K562 (cell line): ENCODE data around the gene RNF123. TPM values are rescaled to one million over a fixed set of nuclear protein-coding genes. Genes with fewer than 3 reads are reported as not detected.
"Not testable (repeated sequence)": the region's sequence is repeated elsewhere in the genome, so short reads cannot be mapped to it uniquely, and the experiment has no call there.

ENCODE experiments used
- ATAC-seq: fragments of 200-7000 bp; cut with Tn5 transposase; 3 replicates; pipeline ENCODE4 v1.9.1; 2020; ENCODE audit warnings: moderate library complexity
- BruUV-seq: library from RNA; stranded (reverse); fragments of 400-500 nt; replicated peaks from 2 replicates; lab custom pipeline; 2021; lab: Mats Ljungman, UMichigan
- CTCF ChIA-PET: fragments of 300-600 bp; formaldehyde crosslinking; extraction: SDS; loops from one replicate; lab custom pipeline; 2021; ENCODE audit warnings: low intra/inter-chr PET ratio; lab: Yijun Ruan, JAX
- POLR2A ChIA-PET: fragments of 300-600, 350-650 bp; sonication (Branson Sonifier 250); formaldehyde crosslinking; extraction: SDS; loops from one replicate; lab custom pipeline; 2021; ENCODE audit warnings: antibody characterized with exemption, inconsistent platforms; lab: Yijun Ruan, JAX
- DNase-seq, 4 experiments: peaks; one replicate each; pipeline versions ENCODE4 v3.0.0 to v3.0.0-alpha.2; 2011 to 2018; ENCODE audit warnings: low spot score in 3 of 4, mixed read lengths in 3 of 4; ENCODE audit errors: extremely low read depth in 1 of 4
- FAIRE-seq: peaks from 2 replicates; lab custom pipeline; 2011; peaks lifted over from hg19 to GRCh38; lab: Jason Lieb, UNC
- H2AFZ ChIP-seq: 2 replicates; pipeline ENCODE4 v1.6.0; 2011; ENCODE audit warnings: low read depth, low read length, control low read depth, inconsistent platforms
- H3K27ac ChIP-seq: fragments of 200-600 bp; 3 replicates; pipeline ENCODE4 v1.8.0; 2011; ENCODE audit warnings: low read depth, mild to moderate bottlenecking, control low read depth, inconsistent platforms, low read length, moderate library complexity, mixed read lengths; ENCODE audit errors: extremely low read depth
- H3K27me3 ChIP-seq, 2 experiments: fragments of 300-600 bp in 1 of 2; 2 replicates in 1 of 2; 3 replicates in 1 of 2; pipeline versions ENCODE4 v1.6.0 to v1.8.0; 2011; ENCODE audit warnings: inconsistent platforms in 2 of 2, low read length in 2 of 2, mild to moderate bottlenecking in 1 of 2, mixed read lengths in 1 of 2, moderate library complexity in 1 of 2; ENCODE audit not compliant: control insufficient read depth in 2 of 2, insufficient read depth in 2 of 2
- H3K36me3 ChIP-seq: fragments of 300-600 bp; 3 replicates; pipeline ENCODE4 v1.8.0; 2011; ENCODE audit warnings: mild to moderate bottlenecking, low read length, inconsistent platforms; ENCODE audit not compliant: control insufficient read depth, insufficient read depth
- H3K4me1 ChIP-seq, 2 experiments: fragments of 200-600 bp in 1 of 2; replicated peaks in 1 of 2; 2 replicates in 1 of 2; 3 replicates in 1 of 2; pipeline versions ENCODE4 v1.5.1 to v1.8.0; 2011; ENCODE audit warnings: inconsistent platforms in 2 of 2, low read length in 2 of 2, mild to moderate bottlenecking in 1 of 2, mixed read lengths in 1 of 2, moderate library complexity in 1 of 2; ENCODE audit not compliant: control insufficient read depth in 2 of 2, insufficient read depth in 2 of 2
- H3K4me2 ChIP-seq: 2 replicates; pipeline ENCODE4 v1.6.1; 2011; ENCODE audit warnings: low read length, control low read depth, inconsistent platforms, mixed read lengths; ENCODE audit not compliant: insufficient read depth
- H3K4me3 ChIP-seq: fragments of 200-600 bp; sonication (generic), shearing (Covaris generic); 2 replicates; pipeline ENCODE4 v1.5.1; 2016; ENCODE audit warnings: control low read depth, inconsistent platforms
- H3K79me2 ChIP-seq: fragments of 200-600 bp; 3 replicates; pipeline ENCODE4 v1.8.0; 2011; ENCODE audit warnings: low read length, inconsistent platforms; ENCODE audit not compliant: control insufficient read depth, insufficient read depth
- H3K9ac ChIP-seq, 2 experiments: 2 replicates each; pipeline versions ENCODE4 v1.6.0 to v1.6.1; 2011; ENCODE audit warnings: low read depth in 2 of 2, low read length in 2 of 2, control low read depth in 1 of 2, inconsistent platforms in 1 of 2, mild to moderate bottlenecking in 1 of 2, mixed read lengths in 1 of 2; ENCODE audit not compliant: insufficient read depth in 1 of 2
- H3K9me1 ChIP-seq: one replicate; pipeline ENCODE4 v1.6.0; 2011; ENCODE audit warnings: inconsistent platforms, mild to moderate bottlenecking, low read length, moderate library complexity; ENCODE audit not compliant: control insufficient read depth, insufficient read depth
- H3K9me3 ChIP-seq: replicated peaks from 2 replicates; pipeline ENCODE4 v1.5.1; 2011; ENCODE audit warnings: low read depth, low read length, inconsistent platforms; ENCODE audit not compliant: control insufficient read depth, insufficient read depth
- H4K20me1 ChIP-seq: replicated peaks from 2 replicates; pipeline ENCODE4 v1.6.1; 2011; ENCODE audit warnings: low read length, inconsistent platforms, mixed read lengths; ENCODE audit not compliant: control insufficient read depth, insufficient read depth
- WGBS: fragments of 100-300 bp; shearing (Covaris generic); methylation state at CpG from one replicate; pipeline ENCODE4 v1.1.6; 2016; ENCODE audit warnings: low coverage, mixed read lengths; ENCODE audit not compliant: insufficient coverage; ENCODE audit errors: missing lambda C conversion rate; 5-methylcytosine and 5-hydroxymethylcytosine counted together
- in situ Hi-C: fragments of 300-500 bp; cut with MboI; formaldehyde crosslinking; loops from 4 replicates; pipeline ENCODE4 v1.15.0; 2018; ENCODE audit warnings: inconsistent platforms, mixed read lengths
- intact Hi-C: fragments of 100-400 bp; cut with micrococcal nuclease; formaldehyde crosslinking; loops from 2 replicates; pipeline ENCODE4 v1.14.2; 2022
- polyA plus RNA-seq, 8 experiments: library from polyadenylated mRNA; depleted of rRNA in 4 of 8; stranded (reverse) in 5 of 8; unstranded in 3 of 8; fragments of >200 nt; fragmentation: Nextera tagmentation in 2 of 8; fragmentation: Illumina TruSeq in 1 of 8; extraction: Ambion mirVana in 2 of 8; extraction: Trizol in 1 of 8; gene quantifications; 2 replicates each; pipeline versions ENCODE4 v1.2.1 to v1.2.3, GENCODE V29; 2011 to 2014; ENCODE audit warnings: inconsistent platforms in 1 of 8, missing spikeins in 1 of 8
- total RNA-seq, 7 experiments: library from RNA; depleted of rRNA in 6 of 7; stranded (reverse); fragments of >200 nt in 6 of 7; fragmentation: Illumina TruSeq in 2 of 7; extraction: Trizol in 2 of 7; gene quantifications; 2 replicates each; pipeline versions ENCODE4 v1.2.1 to v1.2.3, GENCODE V29; 2011 to 2021; ENCODE audit warnings: low replicate concordance in 1 of 7

RNF123 gene
- total and polyA plus RNA-seq, 9 of the 15 experiments (the other 6 are each of a cell fraction or from before 2014, with no cell fraction given) = 8.7 to 53.1 (median 17.5) TPM

DNA sequence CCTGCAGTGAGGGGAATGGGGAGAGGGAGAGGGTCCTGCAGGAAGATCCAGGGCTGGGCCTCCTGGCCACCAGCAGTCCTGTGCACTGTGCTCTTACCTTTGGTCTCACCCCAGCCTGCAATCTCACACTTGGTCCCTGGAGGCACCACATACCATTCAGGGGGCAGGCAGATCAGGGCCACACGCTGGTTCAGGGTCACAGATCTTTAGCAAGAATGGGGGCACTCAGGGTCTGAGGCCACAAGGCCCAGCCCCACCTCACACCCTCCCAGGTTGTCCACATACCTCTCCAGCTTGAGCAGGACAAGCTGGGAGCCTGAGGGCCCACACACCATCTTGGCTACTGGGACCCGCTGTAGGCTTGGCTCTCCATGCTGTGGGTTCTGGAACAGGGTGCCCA is 4.9 kb upstream of the RNF123 start:
- CTCF ChIA-PET, ATAC-seq, POLR2A ChIA-PET, FAIRE-seq, intact Hi-C loops, H3K4me3 ChIP-seq, in situ Hi-C loops, DNase-seq, H3K27me3 ChIP-seq, H2AFZ ChIP-seq, BruUV-seq, H4K20me1 ChIP-seq, H3K9me3 ChIP-seq, H3K9me1 ChIP-seq, H3K79me2 ChIP-seq, H3K9ac ChIP-seq, H3K4me2 ChIP-seq, H3K27ac ChIP-seq: not testable (repeated sequence)
- H3K36me3 ChIP-seq = peaks cover 45% of the 10 kb centered on the region; the same call in 2 of the 3 replicates
- peaks cover 6 to 23% of the 10 kb centered on the region in 2 experiments; a peak in 3 of 5 replicates for H3K4me1 ChIP-seq
- WGBS = 100% methylated on average over 2 of the region's 2 CpGs

DNA sequence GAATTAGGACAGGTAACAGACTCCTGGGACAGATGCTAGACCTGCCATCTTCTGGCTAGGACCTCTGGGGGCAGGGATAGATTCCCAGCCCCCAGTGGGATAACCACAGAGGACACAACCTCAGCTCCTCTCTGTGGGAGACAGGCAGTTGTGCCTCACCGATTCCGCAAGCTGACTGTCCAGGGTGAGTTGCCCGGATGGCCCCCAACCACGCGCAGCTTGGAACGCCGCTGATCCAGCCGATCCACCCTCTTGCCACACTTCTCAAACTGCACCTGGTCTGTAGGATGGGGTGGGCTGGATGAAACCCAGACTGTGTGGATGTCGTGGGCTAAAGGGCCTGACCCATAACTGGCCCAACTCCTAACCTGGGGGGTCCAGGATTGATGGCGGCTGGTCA is 4.3 kb upstream of the RNF123 start:
- in situ Hi-C loops, H3K9me1 ChIP-seq, POLR2A ChIA-PET, DNase-seq, H3K9ac ChIP-seq, H3K4me3 ChIP-seq, CTCF ChIA-PET, H2AFZ ChIP-seq, H3K27me3 ChIP-seq, H3K4me2 ChIP-seq, intact Hi-C loops, FAIRE-seq, H3K79me2 ChIP-seq, H3K9me3 ChIP-seq, H4K20me1 ChIP-seq, ATAC-seq, H3K27ac ChIP-seq, BruUV-seq: not testable (repeated sequence)
- Histone ChIP-seq H3K4me1 (peaks cover 6 to 23% of the 10 kb centered on the region in 2 experiments; a peak in 3 of 5 replicates), H3K36me3 (peaks cover 38% of the 10 kb centered on the region; the same call in 2 of the 3 replicates)
- 89% methylated on average over 5 of the region's 10 CpGs for WGBS
